IPS-11a (cell line): Measurements from ENCODE around the gene SMAD5.

ENCODE experiments used
- H3K4me3 ChIP-seq: one replicate; pipeline ENCODE4 v1.5.1; 2013; ENCODE audit warnings: low read depth, low read length, control low read depth

Gene SMAD5

GRCh38 chr5:136212252-136212721, 79.6 kb downstream of the SMAD5 start:
- no peak overlapping the region for H3K4me3 ChIP-seq

- no peak overlapping the region for H3K4me3 ChIP-seq
These were observed 81.4 kb downstream of the SMAD5 start for GRCh38 chr5:136213919-136214493.

- H3K4me3 ChIP-seq = no peak overlapping the region
These were observed 83.2 kb downstream of the SMAD5 start for GRCh38 chr5:136215812-136216211.

GRCh38 chr5:136216230-136216629, 83.6 kb downstream of the SMAD5 start:
- no peak overlapping the region for H3K4me3 ChIP-seq

- no peak overlapping the region for H3K4me3 ChIP-seq
These were observed 88.7 kb downstream of the SMAD5 start for GRCh38 chr5:136221340-136221739.

- no peak overlapping the region for H3K4me3 ChIP-seq
These were observed 90.1 kb downstream of the SMAD5 start for GRCh38 chr5:136222580-136223235.

- H3K4me3 ChIP-seq = no peak overlapping the region
These were observed 93.2 kb downstream of the SMAD5 start for GRCh38 chr5:136225796-136226195.

GRCh38 chr5:136226401-136226800, 93.8 kb downstream of the SMAD5 start:
- H3K4me3 ChIP-seq = no peak overlapping the region

- no peak overlapping the region for H3K4me3 ChIP-seq
These were observed 95.6 kb downstream of the SMAD5 start for GRCh38 chr5:136228136-136228757.

GRCh38 chr5:136230176-136230575, 97.5 kb downstream of the SMAD5 start:
- H3K4me3 ChIP-seq = no peak overlapping the region

GRCh38 chr5:136232316-136232715, 99.7 kb downstream of the SMAD5 start:
- no peak overlapping the region for H3K4me3 ChIP-seq
